Stomach (tissue), 4 donors: ENCODE results near the gene ZSCAN2.

Experiments used
- CTCF ChIP-seq, 7 experiments: fragments of 450-650 bp in 4 of 7; fragments of 200-600 bp in 3 of 7; sonication (generic) in 3 of 7; IDR thresholded peaks; one replicate each; pipeline ENCODE4 v1.5.1; 2016 to 2019; ENCODE audit warnings: antibody characterized with exemption in 7 of 7, control low read depth in 2 of 7, mild to moderate bottlenecking in 1 of 7
- EP300 ChIP-seq: sonication (generic); formaldehyde crosslinking; IDR thresholded peaks from one replicate; pipeline ENCODE4 v1.6.1; 2017; ENCODE audit warnings: antibody characterized with exemption
- POLR2A ChIP-seq, 4 donors: fragments of 450-650 bp; IDR thresholded peaks; one replicate each; pipeline ENCODE4 v1.6.1; 2016; ENCODE audit warnings: antibody characterized with exemption in 4 of 4, control low read depth in 2 of 4, mild to moderate bottlenecking in 1 of 4, moderate library complexity in 1 of 4

GRCh38 chr15:84653584-84653909, 52.7 kb downstream of the ZSCAN2 start:
- TF ChIP-seq CTCF (IDR thresholded peaks at IDR 0.05), result no peak
- no peak for TF ChIP-seq EP300
- TF ChIP-seq POLR2A (IDR thresholded peaks at IDR 0.05), result no peak
